Thoracic aorta (tissue), 2 donors: Measurements from ENCODE around the gene CTDSP1. TPM values are rescaled to one million over a fixed set of nuclear protein-coding genes. Genes with fewer than 3 reads are reported as not detected.

Experiments
- ATAC-seq: fragments of 150-250 bp; one replicate; pipeline ENCODE4 v1.8.0; 2017; ENCODE audit warnings: low read depth; ENCODE audit not compliant: insufficient number of reproducible peaks, low FRiP score
- DNase-seq: peaks from one replicate; pipeline ENCODE4 v3.0.0-alpha.2; 2020; ENCODE audit warnings: low spot score
- H3K27ac ChIP-seq, 2 donors: fragments of 200-600 bp; sonication (generic); 1 replicate in 1 of 2; 2 replicates in 1 of 2; pipeline ENCODE4 v1.5.1; 2016; ENCODE audit warnings: mild to moderate bottlenecking in 2 of 2, moderate library complexity in 2 of 2
- H3K27me3 ChIP-seq: fragments of 200-600 bp; sonication (generic); replicated peaks from 2 replicates; pipeline ENCODE4 v1.6.0; 2016; ENCODE audit warnings: mild to moderate bottlenecking; ENCODE audit not compliant: insufficient read depth
- H3K36me3 ChIP-seq: fragments of 200-600 bp; sonication (generic); one replicate; pipeline ENCODE4 v1.5.1; 2016
- H3K4me1 ChIP-seq, 2 donors: fragments of 200-600 bp; sonication (generic); 1 replicate in 1 of 2; 2 replicates in 1 of 2; pipeline versions ENCODE4 v1.5.1 to v1.6.0; 2016; ENCODE audit warnings: low read depth in 2 of 2, mild to moderate bottlenecking in 1 of 2; ENCODE audit not compliant: control insufficient read depth in 1 of 2
- H3K4me3 ChIP-seq: fragments of 200-600 bp; sonication (generic); 2 replicates; pipeline ENCODE4 v1.5.1; 2016; ENCODE audit warnings: mild to moderate bottlenecking
- H3K9me3 ChIP-seq: fragments of 200-600 bp; sonication (generic); 2 replicates; pipeline ENCODE4 v1.5.1; 2016
- total RNA-seq, 2 donors: library from RNA; depleted of rRNA; stranded (reverse); fragments of >200 nt; gene quantifications; one replicate each; pipeline versions ENCODE4 v1.1.0 to v1.2.3, GENCODE V29; 2016
- TF ChIP-seq, protein P1 (sequence below): fragments of 200-600 bp; sonication (generic); IDR thresholded peaks from one replicate; pipeline ENCODE4 v1.5.1; 2019; ENCODE audit warnings: antibody characterized with exemption

CTDSP1 gene
- total RNA-seq, 2 donors from 2014 or later: 141 to 182 TPM

DNA sequence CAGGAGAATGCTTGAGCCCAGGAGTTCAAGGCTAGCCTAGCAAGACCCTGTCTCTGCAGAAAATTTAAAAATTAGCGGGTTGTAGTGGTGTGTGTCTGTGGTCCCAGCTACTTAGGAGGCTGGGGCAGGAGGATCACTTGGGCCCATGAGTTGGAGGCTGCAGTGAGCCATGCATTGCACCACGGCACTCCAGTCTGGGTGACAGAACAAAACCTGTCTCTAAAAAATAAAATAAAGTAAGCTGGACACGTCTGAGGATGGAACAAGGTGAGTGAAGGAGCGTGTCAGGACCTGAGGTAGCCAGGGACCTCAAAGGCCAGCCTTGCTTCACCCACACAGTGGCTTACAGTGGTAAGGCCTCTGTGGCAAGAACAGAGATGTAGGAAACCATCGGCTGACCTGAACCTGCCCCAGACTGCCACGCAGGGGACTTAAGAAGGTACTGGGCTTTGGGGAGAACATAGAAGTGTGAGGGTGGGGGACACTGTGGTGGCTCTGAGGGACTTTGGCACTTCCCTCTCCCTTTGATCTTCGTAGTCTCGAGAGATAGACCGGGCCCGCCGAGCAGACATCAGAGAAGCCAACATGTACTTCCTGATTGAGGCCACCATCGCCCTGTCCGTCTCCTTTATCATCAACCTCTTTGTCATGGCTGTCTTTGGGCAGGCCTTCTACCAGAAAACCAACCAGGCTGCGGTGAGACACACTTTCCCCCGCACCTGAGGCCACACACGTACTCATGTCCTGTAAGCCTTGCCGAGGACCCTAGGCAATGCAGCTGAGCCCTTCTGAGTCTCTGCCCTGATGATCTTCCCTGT, 10.1 kb upstream of the CTDSP1 start:
- TF ChIP-seq, protein P1, sequence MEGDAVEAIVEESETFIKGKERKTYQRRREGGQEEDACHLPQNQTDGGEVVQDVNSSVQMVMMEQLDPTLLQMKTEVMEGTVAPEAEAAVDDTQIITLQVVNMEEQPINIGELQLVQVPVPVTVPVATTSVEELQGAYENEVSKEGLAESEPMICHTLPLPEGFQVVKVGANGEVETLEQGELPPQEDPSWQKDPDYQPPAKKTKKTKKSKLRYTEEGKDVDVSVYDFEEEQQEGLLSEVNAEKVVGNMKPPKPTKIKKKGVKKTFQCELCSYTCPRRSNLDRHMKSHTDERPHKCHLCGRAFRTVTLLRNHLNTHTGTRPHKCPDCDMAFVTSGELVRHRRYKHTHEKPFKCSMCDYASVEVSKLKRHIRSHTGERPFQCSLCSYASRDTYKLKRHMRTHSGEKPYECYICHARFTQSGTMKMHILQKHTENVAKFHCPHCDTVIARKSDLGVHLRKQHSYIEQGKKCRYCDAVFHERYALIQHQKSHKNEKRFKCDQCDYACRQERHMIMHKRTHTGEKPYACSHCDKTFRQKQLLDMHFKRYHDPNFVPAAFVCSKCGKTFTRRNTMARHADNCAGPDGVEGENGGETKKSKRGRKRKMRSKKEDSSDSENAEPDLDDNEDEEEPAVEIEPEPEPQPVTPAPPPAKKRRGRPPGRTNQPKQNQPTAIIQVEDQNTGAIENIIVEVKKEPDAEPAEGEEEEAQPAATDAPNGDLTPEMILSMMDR: no peak
- Histone ChIP-seq H3K4me1 (peaks cover 0 to 11% of the 10 kb centered on the region in 2 donors), H3K27ac (no peak overlapping the region), H3K36me3 (no peaks in the 10 kb centered on the region), H3K27me3 (no peaks in the 10 kb centered on the region), H3K9me3 (no peaks in the 10 kb centered on the region), H3K4me3 (no peak overlapping the region)
- ATAC-seq (no peak), DNase-seq (no peak)

DNA sequence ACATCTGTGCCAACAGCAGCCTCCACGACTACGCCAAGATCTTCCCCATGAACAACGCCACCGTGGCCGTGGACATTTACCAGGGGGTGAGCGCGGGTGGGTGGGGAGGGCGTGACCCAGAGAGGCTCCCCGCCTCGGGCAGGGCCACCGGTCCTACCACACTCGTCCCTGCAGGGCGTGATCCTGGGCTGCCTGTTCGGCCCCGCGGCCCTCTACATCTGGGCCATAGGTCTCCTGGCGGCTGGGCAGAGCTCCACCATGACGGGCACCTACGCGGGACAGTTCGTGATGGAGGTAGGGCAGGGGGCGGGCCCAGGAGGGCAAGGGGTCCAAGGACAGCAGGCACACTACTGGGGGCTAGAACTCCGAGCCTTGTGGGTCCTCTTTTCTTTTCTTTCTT, 8.5 kb upstream of the CTDSP1 start:
- DNase-seq: no peak
- no peak for ATAC-seq
- no peak overlapping the region for H3K4me3 ChIP-seq
- no peak overlapping the region for H3K27ac ChIP-seq
- H3K27me3 ChIP-seq: no peaks in the 10 kb centered on the region
- H3K9me3 ChIP-seq: no peaks in the 10 kb centered on the region
- TF ChIP-seq, protein P1: no peak
- no peaks in the 10 kb centered on the region for H3K36me3 ChIP-seq
- H3K4me1 ChIP-seq: peaks cover 5 to 16% of the 10 kb centered on the region in 2 donors

DNA sequence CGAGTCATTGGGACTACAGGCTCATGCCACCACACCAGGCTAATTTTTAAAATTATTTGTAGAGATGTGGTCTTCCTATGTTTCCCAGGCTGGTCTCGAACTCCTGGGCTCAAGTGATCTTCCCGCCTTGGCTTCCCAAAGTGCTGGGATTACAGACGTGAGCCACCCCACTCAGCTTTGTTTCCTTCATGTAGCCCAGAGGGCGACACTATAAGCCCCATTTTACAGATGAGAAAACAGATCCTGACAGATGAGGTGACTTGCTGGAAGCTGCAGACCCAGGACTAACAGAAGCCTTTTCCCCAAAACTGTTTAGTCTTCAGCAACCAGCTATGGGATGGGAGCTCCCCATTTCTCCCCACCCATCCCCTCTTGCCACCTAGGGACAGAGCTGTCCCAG, 7.2 kb upstream of the CTDSP1 start:
- TF ChIP-seq, protein P1: no peak
- no peak overlapping the region for H3K27ac ChIP-seq
- H3K27me3 ChIP-seq: no peaks in the 10 kb centered on the region
- DNase-seq: no peak
- H3K9me3 ChIP-seq: no peaks in the 10 kb centered on the region
- no peak overlapping the region for H3K4me3 ChIP-seq
- ATAC-seq: no peak
- H3K4me1 ChIP-seq: peaks cover 5 to 16% of the 10 kb centered on the region in 2 donors
- H3K36me3 ChIP-seq: no peaks in the 10 kb centered on the region

DNA sequence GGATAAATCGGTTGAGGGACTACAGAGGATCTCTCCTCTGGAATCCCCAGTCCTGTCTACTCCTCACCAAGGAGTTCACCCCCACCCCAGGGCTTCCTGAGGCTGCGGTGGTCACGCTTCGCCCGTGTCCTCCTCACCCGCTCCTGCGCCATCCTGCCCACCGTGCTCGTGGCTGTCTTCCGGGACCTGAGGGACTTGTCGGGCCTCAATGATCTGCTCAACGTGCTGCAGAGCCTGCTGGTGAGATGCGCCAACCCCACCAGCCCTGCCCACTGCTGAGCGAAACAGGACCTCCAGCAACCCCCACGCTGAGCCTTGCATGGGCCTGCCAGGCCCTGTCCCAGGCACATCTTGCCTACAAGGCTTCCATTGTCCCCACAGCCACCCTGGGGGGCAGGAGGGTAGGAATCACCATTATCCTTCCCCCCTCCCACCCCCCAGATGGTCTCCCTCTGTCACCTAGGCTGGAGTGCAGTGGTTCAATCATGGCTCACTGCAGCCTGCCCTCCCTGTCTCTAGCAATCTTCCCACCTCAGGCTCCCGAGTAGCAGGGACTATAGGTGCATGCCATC, 6.7 kb upstream of the CTDSP1 start:
- H3K27me3 ChIP-seq: no peaks in the 10 kb centered on the region
- DNase-seq (no peak), ATAC-seq (no peak)
- no peak overlapping the region for H3K4me3 ChIP-seq
- peaks cover 5 to 13% of the 10 kb centered on the region in 2 donors for H3K4me1 ChIP-seq
- H3K27ac ChIP-seq: no peak overlapping the region
- TF ChIP-seq, protein P1: no peak
- H3K36me3 ChIP-seq: no peaks in the 10 kb centered on the region
- H3K9me3 ChIP-seq: no peaks in the 10 kb centered on the region

DNA sequence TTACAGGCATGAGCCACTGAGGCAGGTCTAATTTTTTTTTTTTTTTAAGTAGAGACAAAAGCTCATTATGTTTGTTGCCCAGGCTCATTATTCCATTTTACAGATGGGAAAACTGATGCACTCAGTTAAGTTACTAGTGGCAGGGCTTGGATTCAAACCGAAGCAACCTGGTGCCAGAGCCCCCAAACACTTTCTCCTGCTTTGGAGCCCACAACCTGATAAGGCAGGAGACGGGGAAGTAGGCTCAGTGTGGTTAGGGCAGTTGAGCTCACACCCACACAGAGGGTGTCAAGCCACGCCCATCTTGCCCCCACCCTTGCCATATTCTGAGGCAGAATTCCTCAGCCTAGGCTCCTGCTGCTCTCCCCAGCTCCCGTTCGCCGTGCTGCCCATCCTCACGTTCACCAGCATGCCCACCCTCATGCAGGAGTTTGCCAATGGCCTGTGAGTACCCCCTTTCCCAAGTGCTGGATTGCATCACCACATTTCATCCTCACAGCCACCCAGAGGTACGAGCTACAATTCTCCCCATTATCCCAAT, 5.8 kb upstream of the CTDSP1 start:
- H3K27ac ChIP-seq: no peak overlapping the region
- H3K27me3 ChIP-seq: no peaks in the 10 kb centered on the region
- DNase-seq (no peak), ATAC-seq (no peak)
- H3K4me3 ChIP-seq: no peak overlapping the region
- no peaks in the 10 kb centered on the region for H3K36me3 ChIP-seq
- H3K4me1 ChIP-seq: peaks cover 5 to 14% of the 10 kb centered on the region in 2 donors
- TF ChIP-seq, protein P1: no peak
- no peaks in the 10 kb centered on the region for H3K9me3 ChIP-seq
